GM23338 (cell line): ENCODE data around the gene ADGRD1. TPM values are rescaled to one million over a fixed set of nuclear protein-coding genes. Genes with fewer than 3 reads are reported as not detected.

Experiments
- ATAC-seq: fragments of 200-7000 bp; cut with Tn5 transposase; 3 replicates; pipeline ENCODE4 v1.9.1; 2020
- DNase-seq: peaks from one replicate; pipeline ENCODE4 v3.0.0-alpha.2; 2015; ENCODE audit warnings: low spot score
- H2AFZ ChIP-seq: fragments of 200-600 bp; sonication (generic); 2 replicates; pipeline ENCODE4 v1.8.0; 2016; ENCODE audit warnings: antibody characterized with exemption, mild to moderate bottlenecking, moderate library complexity
- H3F3A ChIP-seq: fragments of 200-600 bp; sonication (generic); replicated peaks from 2 replicates; pipeline ENCODE4 v1.8.0; 2017; ENCODE audit warnings: antibody characterized with exemption, mixed run types, low read depth
- H3K27ac ChIP-seq: fragments of 200-600 bp; sonication (generic); 2 replicates; pipeline ENCODE4 v1.6.1; 2016; ENCODE audit warnings: low read depth
- H3K27me3 ChIP-seq: fragments of 200-600 bp; sonication (generic); 2 replicates; pipeline ENCODE4 v1.8.0; 2016; ENCODE audit warnings: mild to moderate bottlenecking, mixed run types, moderate library complexity; ENCODE audit not compliant: insufficient read depth
- H3K36me3 ChIP-seq: fragments of 200-600 bp; sonication (generic); 2 replicates; pipeline ENCODE4 v1.8.0; 2016; ENCODE audit warnings: mild to moderate bottlenecking; ENCODE audit not compliant: insufficient read depth
- H3K4me1 ChIP-seq: fragments of 200-600 bp; sonication (generic); 2 replicates; pipeline ENCODE4 v1.8.0; 2016; ENCODE audit warnings: mild to moderate bottlenecking, moderate library complexity; ENCODE audit not compliant: insufficient read depth
- H3K4me2 ChIP-seq: fragments of 200-600 bp; sonication (generic); 2 replicates; pipeline ENCODE4 v1.7.1; 2017; ENCODE audit warnings: mixed run types
- H3K4me3 ChIP-seq: fragments of 200-600 bp; sonication (generic); 2 replicates; pipeline ENCODE4 v1.6.1; 2016; ENCODE audit warnings: mixed run types
- H3K79me2 ChIP-seq: fragments of 200-600 bp; sonication (generic); replicated peaks from 2 replicates; pipeline ENCODE4 v1.8.0; 2017; ENCODE audit warnings: mild to moderate bottlenecking; ENCODE audit not compliant: insufficient read depth
- H3K9me2 ChIP-seq: fragments of 200-600 bp; sonication (generic); 2 replicates; pipeline ENCODE4 v1.8.0; 2017; ENCODE audit not compliant: insufficient read depth
- H4K20me1 ChIP-seq: fragments of 200-600 bp; sonication (generic); replicated peaks from 2 replicates; pipeline ENCODE4 v1.8.0; 2017; ENCODE audit warnings: mild to moderate bottlenecking; ENCODE audit not compliant: insufficient read depth
- H3K27ac Mint-ChIP-seq: 2 replicates; pipeline ENCODE4 v1.8.0; 2020; ENCODE audit warnings: inconsistent platforms, mild to moderate bottlenecking, moderate library complexity, mixed read lengths
- H3K27me3 Mint-ChIP-seq: 3 replicates; pipeline ENCODE4 v1.8.0; 2022; ENCODE audit warnings: low read depth, mild to moderate bottlenecking, moderate library complexity, mixed read lengths, inconsistent platforms; ENCODE audit not compliant: insufficient read depth, poor library complexity
- H3K36me3 Mint-ChIP-seq: 3 replicates; pipeline ENCODE4 v1.8.0; 2021; ENCODE audit warnings: low read depth, mild to moderate bottlenecking, inconsistent platforms, moderate library complexity, mixed read lengths
- H3K4me1 Mint-ChIP-seq: 3 replicates; pipeline ENCODE4 v1.8.0; 2020; ENCODE audit warnings: mild to moderate bottlenecking, inconsistent platforms, mixed read lengths
- H3K4me3 Mint-ChIP-seq: 3 replicates; pipeline ENCODE4 v1.8.0; 2021; ENCODE audit warnings: moderate library complexity, mild to moderate bottlenecking, inconsistent platforms, mixed read lengths
- H3K9me3 Mint-ChIP-seq: 3 replicates; pipeline ENCODE4 v1.8.0; 2020; ENCODE audit warnings: moderate library complexity, mild to moderate bottlenecking, inconsistent platforms, mixed read lengths
- CREB1 ChIP-seq: fragments of 250-450 bp; sonication (Bioruptor Pico); IDR thresholded peaks from 2 replicates; pipeline ENCODE4 v1.5.0; 2020; ENCODE audit warnings: low read depth, mild to moderate bottlenecking, moderate library complexity
- CTCF ChIP-seq, 2 experiments: fragments of 200-600 bp in 1 of 2; sonication (generic) in 1 of 2; conservative IDR thresholded peaks; 2 replicates each; pipeline versions ENCODE4 v1.5.1 to v1.6.1; 2016 to 2017; ENCODE audit warnings: antibody characterized with exemption in 2 of 2, low read depth in 2 of 2, mild to moderate bottlenecking in 2 of 2, moderate library complexity in 1 of 2
- ETS1 ChIP-seq: IDR thresholded peaks from 2 replicates; pipeline ENCODE4 v1.6.1; 2016; ENCODE audit warnings: antibody characterized with exemption
- EZH2 ChIP-seq: fragments of 200-600 bp; sonication (generic); IDR thresholded peaks from one replicate; pipeline ENCODE4 v1.8.0; 2017; ENCODE audit warnings: antibody characterized with exemption, mild to moderate bottlenecking, low read depth; ENCODE audit not compliant: unreplicated experiment
- EZH2phosphoT487 ChIP-seq: fragments of 200-600 bp; sonication (generic); IDR thresholded peaks from one replicate; pipeline ENCODE4 v1.8.1; 2018; ENCODE audit warnings: antibody characterized with exemption; ENCODE audit not compliant: unreplicated experiment
- NANOG ChIP-seq: IDR thresholded peaks from 2 replicates; pipeline ENCODE4 v1.6.1; 2016; ENCODE audit warnings: antibody characterized with exemption, borderline replicate concordance
- POLR2AphosphoS5 ChIP-seq: IDR thresholded peaks from 2 replicates; pipeline ENCODE4 v1.6.1; 2016; ENCODE audit warnings: antibody characterized with exemption, low read depth
- REST ChIP-seq: IDR thresholded peaks from one replicate; pipeline ENCODE4 v1.6.1; 2018; ENCODE audit warnings: antibody characterized with exemption; ENCODE audit not compliant: unreplicated experiment
- ZNF114 ChIP-seq: fragments of 250-450 bp; sonication (Bioruptor Pico); IDR thresholded peaks from 2 replicates; pipeline ENCODE4 v1.5.0; 2020; ENCODE audit warnings: mild to moderate bottlenecking, moderate library complexity
- ZNF331 ChIP-seq: fragments of 250-450 bp; sonication (Bioruptor Pico); IDR thresholded peaks from 2 replicates; pipeline ENCODE4 v1.5.0; 2020; ENCODE audit warnings: low read depth, mild to moderate bottlenecking, moderate library complexity
- ZNF462 ChIP-seq: fragments of 250-450 bp; sonication (Bioruptor Pico); IDR thresholded peaks from 2 replicates; pipeline ENCODE4 v1.5.0; 2020; ENCODE audit warnings: mild to moderate bottlenecking, moderate library complexity
- polyA plus RNA-seq: library from polyadenylated mRNA; unstranded; fragments of >200 nt; fragmentation: Nextera tagmentation; extraction: Ambion mirVana; gene quantifications from 2 replicates; pipeline ENCODE4 v1.2.1, GENCODE V29; 2016
- total RNA-seq: library from RNA; depleted of rRNA; stranded (reverse); fragments of >200 nt; shearing (Covaris generic); gene quantifications from 2 replicates; pipeline ENCODE4 v1.2.3, GENCODE V29; 2014

The ADGRD1 gene
- total and polyA plus RNA-seq, 2 experiments from 2014 or later: 1.4 TPM; not detected in 1

- Histone ChIP-seq H3K27ac (no peak overlapping the region), H3K4me1 (no peaks in the 10 kb centered on the region), H4K20me1 (no peaks in the 10 kb centered on the region), H3F3A (no peaks in the 10 kb centered on the region), H2AFZ (no peak overlapping the region), H3K79me2 (no peaks in the 10 kb centered on the region), H3K4me2 (no peak overlapping the region), H3K36me3 (no peaks in the 10 kb centered on the region), H3K4me3 (no peak overlapping the region), H3K9me2 (no peaks in the 10 kb centered on the region), H3K27me3 (no peaks in the 10 kb centered on the region)
- ATAC-seq (no peak), DNase-seq (no peak)
- TF ChIP-seq POLR2AphosphoS5 (no peak), NANOG (no peak), ZNF114 (CRISPR knock-in tag) (no peak), ETS1 (no peak), EZH2phosphoT487 (no peak), ZNF331 (CRISPR knock-in tag) (no peak), EZH2 (no peak), REST (no peak), CTCF (conservative IDR thresholded peaks at IDR 0.05; ENCODE audit: low read depth in 2 of 2) (no peak), ZNF462 (no peak), CREB1 (CRISPR knock-in tag) (no peak)
- H3K27ac Mint-ChIP-seq: no peak overlapping the region
- peaks cover 2% of the 10 kb centered on the region for H3K27me3 Mint-ChIP-seq
- no peak overlapping the region for H3K4me3 Mint-ChIP-seq
- H3K4me1 Mint-ChIP-seq: 0 out of 3 replicates have a peak, but pooled peaks cover 3% of the 10 kb centered on the region
- H3K9me3 Mint-ChIP-seq: no peaks in the 10 kb centered on the region
- no peaks in the 10 kb centered on the region for H3K36me3 Mint-ChIP-seq
Measured at GRCh38 chr12:131162113-131162512, 208.4 kb downstream of the ADGRD1 start.
